Measurements from ENCODE around the gene UTP14C. TPM values are rescaled to one million over a fixed set of nuclear protein-coding genes. Genes with fewer than 3 reads are reported as not detected.
"Not testable (repeated sequence)": the region's sequence is repeated elsewhere in the genome, so short reads cannot be mapped to it uniquely, and the experiment has no call there.

Gene UTP14C
- total and polyA plus RNA-seq, 2 experiments from 2014 or later: 10.0 to 24.7 TPM

DNA sequence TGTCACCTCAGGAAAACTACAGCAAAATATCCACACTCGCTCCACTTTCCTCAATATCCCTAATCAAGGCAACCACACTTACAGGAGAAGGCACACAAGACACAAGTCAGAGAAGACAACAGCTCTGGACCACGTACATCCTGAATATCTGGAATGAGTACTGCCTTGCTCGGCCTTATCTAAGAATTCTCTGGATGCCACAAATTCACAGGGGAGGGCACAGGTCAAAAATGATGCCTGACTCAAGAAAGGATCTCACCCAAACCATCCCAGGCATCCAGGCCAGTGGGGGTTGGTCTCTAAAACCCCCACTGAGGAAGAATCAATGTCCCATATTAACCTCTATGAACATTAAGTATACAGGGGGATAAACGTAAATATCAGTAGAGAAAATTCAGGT lies 43.1 kb upstream of the UTP14C start:
- Histone ChIP-seq H3K27ac (peak overlapping the region; percentile 67), H3K4me1 (ENCODE audit: insufficient read depth) (peaks cover 25% of the 10 kb centered on the region), H3K27me3 (no peaks in the 10 kb centered on the region), H3K36me3 (replicated peaks; ENCODE audit: insufficient read depth, low read depth) (no peaks in the 10 kb centered on the region), H3K9me2 (replicated peaks; ENCODE audit: insufficient read depth) (no peaks in the 10 kb centered on the region), H3K9me3 (ENCODE audit: low read depth) (no peaks in the 10 kb centered on the region), H3K4me3 (no peak overlapping the region), H2AFZ (no peak overlapping the region), H3K4me2 (peak overlapping the region; percentile 60), H4K20me1 (ENCODE audit: insufficient read depth, poor library complexity, severe bottlenecking) (no peaks in the 10 kb centered on the region), H3K79me2 (peaks cover 91% of the 10 kb centered on the region)
- no peak for DNase-seq (ENCODE audit: low spot score)
- TF ChIP-seq CTCF (IDR thresholded peaks at IDR 0.05; ENCODE audit: poor library complexity) (no peak), EZH2phosphoT487 (IDR thresholded peaks at IDR 0.05; ENCODE audit: low read depth, severe bottlenecking, unreplicated experiment) (no peak), EZH2 (IDR thresholded peaks at IDR 0.05; ENCODE audit: borderline replicate concordance) (no peak)
- 58% methylated on average over 4 of the region's 4 CpGs for WGBS (ENCODE audit: low lambda C conversion rate, missing lambda C conversion rate)

GRCh38 chr13:51983292-51983691 lies 41.2 kb upstream of the UTP14C start:
- H3K27ac ChIP-seq; H3K27me3 ChIP-seq; H3K4me2 ChIP-seq; DNase-seq (ENCODE audit: low spot score); H3K36me3 ChIP-seq (replicated peaks; ENCODE audit: insufficient read depth, low read depth); H3K4me3 ChIP-seq; H2AFZ ChIP-seq; H3K9me3 ChIP-seq (ENCODE audit: low read depth); H4K20me1 ChIP-seq (ENCODE audit: insufficient read depth, poor library complexity, severe bottlenecking); H3K9me2 ChIP-seq (replicated peaks; ENCODE audit: insufficient read depth): not testable (repeated sequence)
- 93% methylated on average over 3 of the region's 3 CpGs for WGBS (ENCODE audit: low lambda C conversion rate, missing lambda C conversion rate)
- peaks cover 25% of the 10 kb centered on the region for H3K4me1 ChIP-seq (ENCODE audit: insufficient read depth)
- H3K79me2 ChIP-seq: peaks cover 88% of the 10 kb centered on the region

DNA sequence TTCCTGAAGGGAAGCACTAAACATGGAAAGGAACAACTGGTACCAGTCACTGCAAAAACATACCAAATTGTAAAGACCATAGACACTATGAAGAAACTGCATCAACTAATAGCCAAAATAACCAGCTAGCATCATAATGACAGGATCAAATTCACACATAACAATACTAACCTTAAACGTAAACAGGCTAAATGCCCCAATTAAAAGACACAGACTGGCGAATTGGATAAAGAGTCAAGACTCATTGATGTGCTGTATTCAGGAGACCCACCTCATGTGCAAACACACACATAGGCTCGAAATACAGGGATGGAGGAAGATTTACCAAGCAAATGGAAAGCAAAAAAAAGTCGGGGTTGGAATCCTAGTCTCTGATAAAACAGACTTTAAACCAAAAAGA lies 39.6 kb upstream of the UTP14C start:
- H2AFZ ChIP-seq; H3K27me3 ChIP-seq; H3K4me3 ChIP-seq; H3K36me3 ChIP-seq (replicated peaks; ENCODE audit: insufficient read depth, low read depth); H3K27ac ChIP-seq; H3K4me2 ChIP-seq; H4K20me1 ChIP-seq (ENCODE audit: insufficient read depth, poor library complexity, severe bottlenecking); DNase-seq (ENCODE audit: low spot score); H3K9me3 ChIP-seq (ENCODE audit: low read depth); H3K9me2 ChIP-seq (replicated peaks; ENCODE audit: insufficient read depth): not testable (repeated sequence)
- 92% methylated on average over 4 of the region's 4 CpGs for WGBS (ENCODE audit: low lambda C conversion rate, missing lambda C conversion rate)
- Histone ChIP-seq H3K79me2 (peaks cover 92% of the 10 kb centered on the region), H3K4me1 (ENCODE audit: insufficient read depth) (peaks cover 16% of the 10 kb centered on the region)

- no peak overlapping the region for H2AFZ ChIP-seq
- H3K4me3 ChIP-seq: no peak overlapping the region
- no peak for TF ChIP-seq EZH2 (IDR thresholded peaks at IDR 0.05; ENCODE audit: borderline replicate concordance)
- TF ChIP-seq CTCF (IDR thresholded peaks at IDR 0.05; ENCODE audit: poor library complexity): no peak
- no peak for TF ChIP-seq EZH2phosphoT487 (IDR thresholded peaks at IDR 0.05; ENCODE audit: low read depth, severe bottlenecking, unreplicated experiment)
- H3K79me2 ChIP-seq: peaks cover 91% of the 10 kb centered on the region
- no peak for DNase-seq (ENCODE audit: low spot score)
- H3K9me3 ChIP-seq (ENCODE audit: low read depth): no peaks in the 10 kb centered on the region
- no peak overlapping the region for H3K27ac ChIP-seq
- H4K20me1 ChIP-seq (ENCODE audit: insufficient read depth, poor library complexity, severe bottlenecking): no peaks in the 10 kb centered on the region
- 82% methylated on average over 3 of the region's 3 CpGs for WGBS (ENCODE audit: low lambda C conversion rate, missing lambda C conversion rate)
- H3K36me3 ChIP-seq (replicated peaks; ENCODE audit: insufficient read depth, low read depth): no peaks in the 10 kb centered on the region
- H3K4me2 ChIP-seq: peak overlapping the region; percentile 4
- H3K4me1 ChIP-seq (ENCODE audit: insufficient read depth): no peaks in the 10 kb centered on the region
- no peaks in the 10 kb centered on the region for H3K9me2 ChIP-seq (replicated peaks; ENCODE audit: insufficient read depth)
- H3K27me3 ChIP-seq: no peaks in the 10 kb centered on the region
These were observed 35.4 kb upstream of the UTP14C start for GRCh38 chr13:51988988-51989618.
